Hematopoietic multipotent progenitor cell treated with erythropoietin and hydrocortisone succinate and interleukin-3 and kit ligand, for 8 days (in vitro differentiated cells): Measurements from ENCODE around the gene PRKAG2.

Experiments
- DNase-seq: peaks from one replicate; pipeline ENCODE4 v3.0.0-alpha.2; 2015

Gene PRKAG2

GRCh38 chr7:151864081-151864480 is 12.8 kb downstream of the PRKAG2 start:
- no peak for DNase-seq

GRCh38 chr7:151863386-151864079 is 13.4 kb downstream of the PRKAG2 start:
- DNase-seq, result peak; percentile 26

GRCh38 chr7:151862606-151863381 is 14.1 kb downstream of the PRKAG2 start:
- DNase-seq, result no peak

- DNase-seq, result no peak
These were observed 15.0 kb downstream of the PRKAG2 start for GRCh38 chr7:151861881-151862280.

- DNase-seq, result no peak
These were observed 16.1 kb downstream of the PRKAG2 start for GRCh38 chr7:151860771-151861170.

GRCh38 chr7:151859948-151860685 is 16.8 kb downstream of the PRKAG2 start:
- no peak for DNase-seq

- no peak for DNase-seq
These were observed 17.6 kb downstream of the PRKAG2 start for GRCh38 chr7:151859111-151859947.

GRCh38 chr7:151858456-151858855 is 18.5 kb downstream of the PRKAG2 start:
- DNase-seq, result no peak

GRCh38 chr7:151857866-151858450 is 19.0 kb downstream of the PRKAG2 start:
- DNase-seq, result no peak

GRCh38 chr7:151857412-151857811 is 19.5 kb downstream of the PRKAG2 start:
- no peak for DNase-seq

- DNase-seq, result no peak
These were observed 20.4 kb downstream of the PRKAG2 start for GRCh38 chr7:151856516-151856915.

GRCh38 chr7:151856098-151856497 is 20.8 kb downstream of the PRKAG2 start:
- no peak for DNase-seq

GRCh38 chr7:151854720-151855071 is 22.2 kb downstream of the PRKAG2 start:
- no peak for DNase-seq

- no peak for DNase-seq
These were observed 22.8 kb downstream of the PRKAG2 start for GRCh38 chr7:151853896-151854719.

GRCh38 chr7:151852486-151853396 is 24.2 kb downstream of the PRKAG2 start:
- no peak for DNase-seq

- DNase-seq, result no peak
These were observed 25.1 kb downstream of the PRKAG2 start for GRCh38 chr7:151851782-151852181.

- no peak for DNase-seq
These were observed 25.7 kb downstream of the PRKAG2 start for GRCh38 chr7:151851145-151851751.

- DNase-seq, result no peak
These were observed 26.3 kb downstream of the PRKAG2 start for GRCh38 chr7:151850491-151851124.

GRCh38 chr7:151849879-151850260 is 27.0 kb downstream of the PRKAG2 start:
- DNase-seq, result no peak
